COLO829 (cell line): ENCODE results near the gene DIPK1B.

ENCODE experiments used
- DNase-seq: peaks from one replicate; pipeline ENCODE4 v3.0.0; 2012; ENCODE audit warnings: low spot score

Gene DIPK1B

GRCh38 chr9:136738960-136739359 is 26.6 kb downstream of the DIPK1B start:
- no peak for DNase-seq

- DNase-seq: no peak
Observed at GRCh38 chr9:136739509-136739908, 27.1 kb downstream of the DIPK1B start.

- no peak for DNase-seq
Observed at GRCh38 chr9:136740069-136740468, 27.7 kb downstream of the DIPK1B start.

- DNase-seq: no peak
Observed at GRCh38 chr9:136740491-136740890, 28.1 kb downstream of the DIPK1B start.

GRCh38 chr9:136740971-136741882 is 28.9 kb downstream of the DIPK1B start:
- DNase-seq: no peak

- DNase-seq: no peak
Observed at GRCh38 chr9:136741883-136742571, 29.7 kb downstream of the DIPK1B start.

GRCh38 chr9:136742591-136743391 is 30.4 kb downstream of the DIPK1B start, which contains the start of gene LCN10:
Gene LCN10 (minus strand): TSS chr9:136742940. CDS start chr9:136742903, 37 bp downstream.
- no peak for DNase-seq

GRCh38 chr9:136743639-136744211 is 31.4 kb downstream of the DIPK1B start:
- DNase-seq: no peak

GRCh38 chr9:136744773-136745172 is 32.4 kb downstream of the DIPK1B start:
- no peak for DNase-seq

- DNase-seq: no peak
Observed at GRCh38 chr9:136745389-136746154, 33.2 kb downstream of the DIPK1B start.

GRCh38 chr9:136746155-136746490 is 33.8 kb downstream of the DIPK1B start:
- no peak for DNase-seq

GRCh38 chr9:136746621-136747020 is 34.2 kb downstream of the DIPK1B start:
- no peak for DNase-seq

- no peak for DNase-seq
Observed at GRCh38 chr9:136747161-136748060, 35.0 kb downstream of the DIPK1B start.

- DNase-seq: no peak
Observed at GRCh38 chr9:136748201-136748600, 35.8 kb downstream of the DIPK1B start, which contains the start of gene LCN6. Gene LCN6 (minus strand): TSS chr9:136748525. CDS start chr9:136748483, 42 bp downstream.

GRCh38 chr9:136748666-136749611 is 36.6 kb downstream of the DIPK1B start:
- no peak for DNase-seq

- DNase-seq: no peak
Observed at GRCh38 chr9:136750526-136750925, 38.2 kb downstream of the DIPK1B start.

- DNase-seq: no peak
Observed at GRCh38 chr9:136751244-136751643, 38.9 kb downstream of the DIPK1B start.

- no peak for DNase-seq
Observed at GRCh38 chr9:136751814-136752213, 39.4 kb downstream of the DIPK1B start.
